Prostate gland (tissue), 2 donors: ENCODE results near the gene SLC66A2. TPM values are rescaled to one million over a fixed set of nuclear protein-coding genes. Genes with fewer than 3 reads are reported as not detected.

Source experiments
- DNase-seq: peaks from one replicate; pipeline ENCODE4 v3.0.0-alpha.2; 2019; ENCODE audit warnings: low spot score
- H3K27ac ChIP-seq, 2 donors: fragments of 200-600 bp; sonication (generic); 2 replicates each; pipeline ENCODE4 v1.5.1; 2017 to 2019
- H3K27me3 ChIP-seq: fragments of 200-600 bp; sonication (generic); replicated peaks from 2 replicates; pipeline ENCODE4 v1.5.1; 2019; ENCODE audit not compliant: insufficient read depth
- H3K36me3 ChIP-seq, 2 donors: fragments of 200-600 bp; sonication (generic); 1 replicate in 1 of 2; 2 replicates in 1 of 2; pipeline versions ENCODE4 v1.5.1 to v1.8.1; 2017 to 2019
- H3K4me1 ChIP-seq: fragments of 200-600 bp; sonication (generic); replicated peaks from 2 replicates; pipeline ENCODE4 v1.5.1; 2019
- H3K4me3 ChIP-seq, 2 donors: fragments of 200-600 bp; sonication (generic); 2 replicates each; pipeline ENCODE4 v1.5.1; 2017 to 2019
- H3K9me3 ChIP-seq: fragments of 200-600 bp; sonication (generic); 2 replicates; pipeline ENCODE4 v1.5.1; 2017
- CTCF ChIP-seq, 4 experiments: fragments of 200-600 bp in 2 of 4; fragments of 450-650 bp in 2 of 4; sonication (generic) in 2 of 4; IDR thresholded peaks; 1 replicate in 3 of 4; 2 replicates in 1 of 4; pipeline ENCODE4 v1.5.1; 2016 to 2019; ENCODE audit warnings: antibody characterized with exemption in 4 of 4, mild to moderate bottlenecking in 2 of 4, moderate library complexity in 2 of 4
- POLR2A ChIP-seq: fragments of 450-650 bp; IDR thresholded peaks from one replicate; pipeline ENCODE4 v1.6.1; 2016; ENCODE audit warnings: antibody characterized with exemption, mild to moderate bottlenecking
- POLR2AphosphoS5 ChIP-seq: sonication (generic); formaldehyde crosslinking; IDR thresholded peaks from one replicate; pipeline ENCODE4 v1.6.1; 2017; ENCODE audit warnings: antibody characterized with exemption
- WGBS: methylation state at CpG from one replicate; pipeline ENCODE4 v1.1.5; 2018; 5-methylcytosine and 5-hydroxymethylcytosine counted together
- intact Hi-C: fragments of 100-400 bp; cut with DNase I; formaldehyde crosslinking; loops from one replicate; pipeline ENCODE4 v1.14.2; 2022
- total RNA-seq, 2 donors: library from RNA; depleted of rRNA; stranded (reverse); fragments of >200 nt; gene quantifications; one replicate each; pipeline ENCODE4 v1.1.0, GENCODE V29; 2016

SLC66A2 gene
- total RNA-seq, 2 donors from 2014 or later, result 37.6 to 74.1 TPM

GRCh38 chr18:79955302-79956075 lies 4.0 kb upstream of the SLC66A2 start:
- Histone ChIP-seq H3K27ac (no peak overlapping the region), H3K4me3 (no peak overlapping the region), H3K4me1 (no peaks in the 10 kb centered on the region), H3K27me3 (no peaks in the 10 kb centered on the region), H3K9me3 (no peaks in the 10 kb centered on the region), H3K36me3 (no peaks in the 10 kb centered on the region)
- TF ChIP-seq POLR2AphosphoS5, result no peak
- no peak for TF ChIP-seq POLR2A
- WGBS, result 92% methylated on average over 12 of the region's 12 CpGs
- intact Hi-C loops, result no loop called here
- DNase-seq, result no peak

- H3K9me3 ChIP-seq, result no peaks in the 10 kb centered on the region
- no peak overlapping the region for H3K27ac ChIP-seq
- DNase-seq, result no peak
- peaks cover 5% of the 10 kb centered on the region for H3K4me1 ChIP-seq
- no peaks in the 10 kb centered on the region for H3K36me3 ChIP-seq
- WGBS, result 58% methylated on average over 5 of the region's 5 CpGs
- no peaks in the 10 kb centered on the region for H3K27me3 ChIP-seq
- TF ChIP-seq POLR2AphosphoS5 (peak; percentile 2), CTCF (IDR thresholded peaks at IDR 0.05) (no peak)
- H3K4me3 ChIP-seq, result no peak overlapping the region
- intact Hi-C loops, result loop anchor here (5.0 kb wide), 1 partner anchor 78 kb away; the partner anchor contains the start of gene RBFA
Observed at GRCh38 chr18:79954791-79955190, 3.3 kb upstream of the SLC66A2 start.

GRCh38 chr18:79953971-79954651 lies 2.7 kb upstream of the SLC66A2 start:
- no peak for DNase-seq
- Histone ChIP-seq H3K27me3 (no peaks in the 10 kb centered on the region), H3K4me3 (no peak overlapping the region), H3K36me3 (no peaks in the 10 kb centered on the region), H3K27ac (no peak overlapping the region), H3K9me3 (no peaks in the 10 kb centered on the region), H3K4me1 (peaks cover 5% of the 10 kb centered on the region)
- TF ChIP-seq POLR2A (no peak), CTCF (IDR thresholded peaks at IDR 0.05) (no peak), POLR2AphosphoS5 (no peak)
- intact Hi-C loops, result loop anchor here (5.0 kb wide), 1 partner anchor 78 kb away; the partner anchor contains the start of gene RBFA
- 80% methylated on average over 9 of the region's 10 CpGs for WGBS

- 90% methylated on average over 22 of the region's 24 CpGs for WGBS
- no peak overlapping the region for H3K27ac ChIP-seq
- no peaks in the 10 kb centered on the region for H3K9me3 ChIP-seq
- no peak for DNase-seq
- no peak for TF ChIP-seq CTCF (IDR thresholded peaks at IDR 0.05)
- TF ChIP-seq POLR2A, result no peak
- no peak for TF ChIP-seq POLR2AphosphoS5
- peaks cover 5% of the 10 kb centered on the region for H3K4me1 ChIP-seq
- H3K27me3 ChIP-seq, result no peaks in the 10 kb centered on the region
- intact Hi-C loops, result loop anchor here (5.0 kb wide), 1 partner anchor 79 kb away; the partner anchor contains the start of gene RBFA
- no peak overlapping the region for H3K4me3 ChIP-seq
- no peaks in the 10 kb centered on the region for H3K36me3 ChIP-seq
Observed at GRCh38 chr18:79952996-79953559, 1.6 kb upstream of the SLC66A2 start.

- intact Hi-C loops, result loop anchor here (5.0 kb wide), 1 partner anchor 80 kb away; the partner anchor contains the start of gene RBFA
- TF ChIP-seq POLR2AphosphoS5, result no peak
- WGBS, result 37% methylated on average over 43 of the region's 43 CpGs
- no peak overlapping the region for H3K27ac ChIP-seq
- H3K9me3 ChIP-seq, result no peaks in the 10 kb centered on the region
- H3K4me1 ChIP-seq, result peaks cover 10% of the 10 kb centered on the region
- H3K27me3 ChIP-seq, result no peaks in the 10 kb centered on the region
- peak overlapping the region; percentile 90 to 97 for H3K4me3 ChIP-seq
- no peak for DNase-seq
- no peaks in the 10 kb centered on the region for H3K36me3 ChIP-seq
Observed at GRCh38 chr18:79952456-79952995, 1.1 kb upstream of the SLC66A2 start.
